ENCODE data around the gene DCUN1D4. TPM values are rescaled to one million over a fixed set of nuclear protein-coding genes. Genes with fewer than 3 reads are reported as not detected.

Gene DCUN1D4
- total RNA-seq, 1 experiment from 2014 or later, result 50.2 TPM

DNA sequence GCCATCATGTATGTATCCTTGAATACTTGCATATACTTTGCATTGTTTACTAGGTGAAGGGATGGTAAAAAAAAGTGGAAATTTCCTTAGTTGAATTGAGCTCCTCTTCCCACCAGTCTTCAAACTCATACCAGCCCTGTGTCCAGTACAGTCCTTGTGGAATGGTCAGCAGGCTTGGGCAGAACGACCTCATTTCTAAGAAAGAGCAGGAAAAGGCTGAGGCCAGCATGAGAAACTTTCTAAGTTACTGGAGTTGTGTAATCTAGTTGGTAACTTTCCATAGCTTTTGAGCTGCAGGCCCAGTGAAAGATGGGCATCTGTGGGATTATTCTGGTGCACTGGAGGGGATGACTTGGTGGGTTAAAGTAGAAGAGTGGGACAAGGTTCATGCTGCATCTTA, 87.6 kb downstream of the DCUN1D4 start:
- H3K4me3 ChIP-seq (replicated peaks in 1 of 2; ENCODE audit: low read depth in 1 of 2, low read length in 2 of 2), result no peak overlapping the region
- ATAC-seq (no peak), DNase-seq (ENCODE audit: low read depth, low spot score) (no peak)
- POLR2A ChIA-PET, result no interaction called here
- no peak overlapping the region for H3K4me2 ChIP-seq (ENCODE audit: low read length)
- RAD21 ChIA-PET (ENCODE audit: low non-redundant PET in 1 of 2, low total read pairs in 2 of 2, uncharacterized antibody in 2 of 2, unreplicated experiment in 2 of 2), result no interaction called here
- H3K9me3 ChIP-seq (ENCODE audit: control insufficient read depth in 1 of 2, insufficient read depth in 1 of 2, low read depth in 1 of 2, low read length in 2 of 2), result no peaks in the 10 kb centered on the region
- H4K20me1 ChIP-seq (ENCODE audit: insufficient read depth), result no peaks in the 10 kb centered on the region
- CTCF ChIA-PET, result no interaction called here
- H3K9me2 ChIP-seq (ENCODE audit: insufficient read depth), result no peaks in the 10 kb centered on the region
- H2AFZ ChIP-seq (ENCODE audit: low read depth, low read length, poor library complexity, severe bottlenecking), result no peak overlapping the region
- peaks cover 11% of the 10 kb centered on the region for H3K27me3 ChIP-seq (ENCODE audit: insufficient read depth, low read length)
- H3K27ac ChIP-seq (ENCODE audit: low read depth, low read length), result no peak overlapping the region
- H3K9ac ChIP-seq (ENCODE audit: low read length), result no peak overlapping the region
- intact Hi-C loops (cut with micrococcal nuclease), result no loop called here
- H3K79me2 ChIP-seq (ENCODE audit: insufficient read depth, low read length), result no peaks in the 10 kb centered on the region
- no TSS peak for BruUV-seq (replicated peaks)
- no peaks in the 10 kb centered on the region for H3K36me3 ChIP-seq (ENCODE audit: control insufficient read depth in 1 of 2, insufficient read depth in 2 of 2, low read length in 2 of 2)
- TF ChIP-seq SP1 (IDR thresholded peaks at IDR 0.05; ENCODE audit: low read depth), result no peak
- TF ChIP-seq POLR2A (IDR thresholded peaks at IDR 0.05; ENCODE audit: borderline replicate concordance, extremely low read depth, insufficient read depth, insufficient read length), result no peak
- TF ChIP-seq, protein P1, sequence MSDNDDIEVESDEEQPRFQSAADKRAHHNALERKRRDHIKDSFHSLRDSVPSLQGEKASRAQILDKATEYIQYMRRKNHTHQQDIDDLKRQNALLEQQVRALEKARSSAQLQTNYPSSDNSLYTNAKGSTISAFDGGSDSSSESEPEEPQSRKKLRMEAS (IDR thresholded peaks at IDR 0.05), result no peak
- TF ChIP-seq JUND (IDR thresholded peaks at IDR 0.05), result no peak
- TF ChIP-seq, protein P2, sequence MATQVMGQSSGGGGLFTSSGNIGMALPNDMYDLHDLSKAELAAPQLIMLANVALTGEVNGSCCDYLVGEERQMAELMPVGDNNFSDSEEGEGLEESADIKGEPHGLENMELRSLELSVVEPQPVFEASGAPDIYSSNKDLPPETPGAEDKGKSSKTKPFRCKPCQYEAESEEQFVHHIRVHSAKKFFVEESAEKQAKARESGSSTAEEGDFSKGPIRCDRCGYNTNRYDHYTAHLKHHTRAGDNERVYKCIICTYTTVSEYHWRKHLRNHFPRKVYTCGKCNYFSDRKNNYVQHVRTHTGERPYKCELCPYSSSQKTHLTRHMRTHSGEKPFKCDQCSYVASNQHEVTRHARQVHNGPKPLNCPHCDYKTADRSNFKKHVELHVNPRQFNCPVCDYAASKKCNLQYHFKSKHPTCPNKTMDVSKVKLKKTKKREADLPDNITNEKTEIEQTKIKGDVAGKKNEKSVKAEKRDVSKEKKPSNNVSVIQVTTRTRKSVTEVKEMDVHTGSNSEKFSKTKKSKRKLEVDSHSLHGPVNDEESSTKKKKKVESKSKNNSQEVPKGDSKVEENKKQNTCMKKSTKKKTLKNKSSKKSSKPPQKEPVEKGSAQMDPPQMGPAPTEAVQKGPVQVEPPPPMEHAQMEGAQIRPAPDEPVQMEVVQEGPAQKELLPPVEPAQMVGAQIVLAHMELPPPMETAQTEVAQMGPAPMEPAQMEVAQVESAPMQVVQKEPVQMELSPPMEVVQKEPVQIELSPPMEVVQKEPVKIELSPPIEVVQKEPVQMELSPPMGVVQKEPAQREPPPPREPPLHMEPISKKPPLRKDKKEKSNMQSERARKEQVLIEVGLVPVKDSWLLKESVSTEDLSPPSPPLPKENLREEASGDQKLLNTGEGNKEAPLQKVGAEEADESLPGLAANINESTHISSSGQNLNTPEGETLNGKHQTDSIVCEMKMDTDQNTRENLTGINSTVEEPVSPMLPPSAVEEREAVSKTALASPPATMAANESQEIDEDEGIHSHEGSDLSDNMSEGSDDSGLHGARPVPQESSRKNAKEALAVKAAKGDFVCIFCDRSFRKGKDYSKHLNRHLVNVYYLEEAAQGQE (IDR thresholded peaks at IDR 0.05; ENCODE audit: low read depth), result no peak
- TF ChIP-seq ZFX (IDR thresholded peaks at IDR 0.05), result no peak
- TF ChIP-seq EZH2phosphoT487 (IDR thresholded peaks at IDR 0.05; ENCODE audit: borderline replicate concordance), result no peak
- no peak for TF ChIP-seq ZNF274 (IDR thresholded peaks at IDR 0.05; ENCODE audit: low read depth, low read length)
- TF ChIP-seq FOSL1 (IDR thresholded peaks at IDR 0.05; ENCODE audit: low read depth), result no peak
- no peak for TF ChIP-seq YY1 (IDR thresholded peaks at IDR 0.05; ENCODE audit: extremely low read depth, insufficient replicate concordance, low read depth, low read length)
- TF ChIP-seq ZBTB33 (IDR thresholded peaks at IDR 0.05; ENCODE audit: extremely low read depth, insufficient replicate concordance, low read length), result no peak
- no peak for TF ChIP-seq EGR1 (IDR thresholded peaks at IDR 0.05; ENCODE audit: low read depth)
- no peak for TF ChIP-seq CEBPB (IDR thresholded peaks at IDR 0.05; ENCODE audit: low read depth)
- no peaks in the 10 kb centered on the region for H3K4me1 ChIP-seq (ENCODE audit: control insufficient read depth in 1 of 2, insufficient read depth in 2 of 2, low read length in 2 of 2)
